Mesendoderm (in vitro differentiated cells): ENCODE data around the gene DCUN1D4.
"Not testable (repeated sequence)": the region's sequence is repeated elsewhere in the genome, so short reads cannot be mapped to it uniquely, and the experiment has no call there.

Experiments
- DNase-seq: peaks from one replicate; pipeline ENCODE4 v3.0.0; 2013
- H2AK5ac ChIP-seq: 2 replicates; pipeline ENCODE4 v1.6.1; 2013; ENCODE audit warnings: low read length, inconsistent platforms
- H2BK120ac ChIP-seq: 2 replicates; pipeline ENCODE4 v1.6.1; 2013; ENCODE audit warnings: low read depth, mild to moderate bottlenecking, low read length, moderate library complexity, mixed read lengths
- H2BK15ac ChIP-seq: replicated peaks from 2 replicates; pipeline ENCODE4 v1.6.1; 2013; ENCODE audit warnings: low read depth, mild to moderate bottlenecking, moderate library complexity
- H2BK5ac ChIP-seq: 2 replicates; pipeline ENCODE4 v1.6.1; 2013; ENCODE audit warnings: low read length, inconsistent platforms
- H3K18ac ChIP-seq: 2 replicates; pipeline ENCODE4 v1.6.1; 2013; ENCODE audit warnings: mild to moderate bottlenecking, low read length, mixed read lengths
- H3K23ac ChIP-seq: one replicate; pipeline ENCODE4 v1.6.1; 2013; ENCODE audit warnings: low read length
- H3K27ac ChIP-seq: 2 replicates; pipeline ENCODE4 v1.5.1; 2013; ENCODE audit warnings: low read depth, mild to moderate bottlenecking, inconsistent platforms, low read length, moderate library complexity
- H3K27me3 ChIP-seq: 2 replicates; pipeline ENCODE4 v1.6.1; 2013; ENCODE audit warnings: low read length, control low read depth, mild to moderate bottlenecking, inconsistent platforms; ENCODE audit not compliant: insufficient read depth, poor library complexity
- H3K36me3 ChIP-seq: 2 replicates; pipeline ENCODE4 v1.6.1; 2013; ENCODE audit warnings: low read length, inconsistent platforms; ENCODE audit not compliant: control insufficient read depth, insufficient read depth
- H3K4ac ChIP-seq: one replicate; pipeline ENCODE4 v1.6.1; 2013; ENCODE audit warnings: low read depth, mild to moderate bottlenecking, low read length, moderate library complexity
- H3K4me1 ChIP-seq: 2 replicates; pipeline ENCODE4 v1.6.1; 2013; ENCODE audit warnings: low read depth, low read length, inconsistent platforms; ENCODE audit not compliant: control insufficient read depth
- H3K4me2 ChIP-seq: 2 replicates; pipeline ENCODE4 v1.6.1; 2013; ENCODE audit warnings: low read length
- H3K4me3 ChIP-seq: 2 replicates; pipeline ENCODE4 v1.5.1; 2013; ENCODE audit warnings: mild to moderate bottlenecking, low read length
- H3K56ac ChIP-seq: one replicate; pipeline ENCODE4 v1.6.1; 2013; ENCODE audit warnings: low read length
- H3K79me1 ChIP-seq: 2 replicates; pipeline ENCODE4 v1.6.1; 2013; ENCODE audit warnings: low read length, inconsistent platforms
- H3K79me2 ChIP-seq: 2 replicates; pipeline ENCODE4 v1.6.1; 2013; ENCODE audit warnings: mild to moderate bottlenecking, low read length; ENCODE audit not compliant: control insufficient read depth, insufficient read depth
- H3K9ac ChIP-seq: 2 replicates; pipeline ENCODE4 v1.6.1; 2013; ENCODE audit warnings: low read length, inconsistent platforms
- H4K5ac ChIP-seq: one replicate; pipeline ENCODE4 v1.6.1; 2013; ENCODE audit warnings: low read length
- H4K8ac ChIP-seq: one replicate; pipeline ENCODE4 v1.6.1; 2013; ENCODE audit warnings: low read depth, mild to moderate bottlenecking, control low read depth, low read length, moderate library complexity
- WGBS: extraction: QIAGEN DNeasy Blood & Tissue Kit; methylation state at CpG from one replicate; pipeline ENCODE4 v1.1.7; 2013; ENCODE audit warnings: low lambda C conversion rate, missing lambda C conversion rate; ENCODE audit not compliant: insufficient coverage; ENCODE audit errors: extremely low coverage; 5-methylcytosine and 5-hydroxymethylcytosine counted together

Gene DCUN1D4

DNA sequence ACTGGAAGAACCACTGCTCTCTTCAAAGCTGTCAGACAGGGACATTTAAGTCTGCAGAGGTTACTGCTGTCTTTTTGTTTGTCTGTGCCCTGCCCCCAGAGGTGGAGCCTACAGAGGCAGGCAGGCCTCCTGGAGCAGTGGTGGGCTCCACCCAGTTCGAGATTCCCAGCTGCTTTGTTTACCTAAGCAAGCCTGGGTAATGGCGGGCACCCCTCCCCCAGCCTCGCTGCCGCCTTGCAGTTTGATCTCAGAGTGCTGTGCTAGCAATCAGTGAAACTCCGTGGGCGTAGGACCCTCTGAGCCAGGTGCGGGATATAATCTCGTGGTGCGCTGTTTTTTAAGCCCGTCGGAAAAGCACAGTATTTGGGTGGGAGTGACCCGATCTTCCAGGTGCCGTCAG lies 97.5 kb downstream of the DCUN1D4 start:
- H3K9ac ChIP-seq, H4K5ac ChIP-seq, H3K79me2 ChIP-seq, H3K4me1 ChIP-seq, H3K18ac ChIP-seq, H2BK15ac ChIP-seq, H2BK5ac ChIP-seq, H3K27ac ChIP-seq, H3K56ac ChIP-seq, H2BK120ac ChIP-seq, H3K4me2 ChIP-seq, H3K27me3 ChIP-seq, DNase-seq, H3K36me3 ChIP-seq, H3K4me3 ChIP-seq, H3K23ac ChIP-seq, H2AK5ac ChIP-seq, H4K8ac ChIP-seq, H3K79me1 ChIP-seq, H3K4ac ChIP-seq: not testable (repeated sequence)
- WGBS, result no CpG with 5 or more reads among the region's 13 CpGs

DNA sequence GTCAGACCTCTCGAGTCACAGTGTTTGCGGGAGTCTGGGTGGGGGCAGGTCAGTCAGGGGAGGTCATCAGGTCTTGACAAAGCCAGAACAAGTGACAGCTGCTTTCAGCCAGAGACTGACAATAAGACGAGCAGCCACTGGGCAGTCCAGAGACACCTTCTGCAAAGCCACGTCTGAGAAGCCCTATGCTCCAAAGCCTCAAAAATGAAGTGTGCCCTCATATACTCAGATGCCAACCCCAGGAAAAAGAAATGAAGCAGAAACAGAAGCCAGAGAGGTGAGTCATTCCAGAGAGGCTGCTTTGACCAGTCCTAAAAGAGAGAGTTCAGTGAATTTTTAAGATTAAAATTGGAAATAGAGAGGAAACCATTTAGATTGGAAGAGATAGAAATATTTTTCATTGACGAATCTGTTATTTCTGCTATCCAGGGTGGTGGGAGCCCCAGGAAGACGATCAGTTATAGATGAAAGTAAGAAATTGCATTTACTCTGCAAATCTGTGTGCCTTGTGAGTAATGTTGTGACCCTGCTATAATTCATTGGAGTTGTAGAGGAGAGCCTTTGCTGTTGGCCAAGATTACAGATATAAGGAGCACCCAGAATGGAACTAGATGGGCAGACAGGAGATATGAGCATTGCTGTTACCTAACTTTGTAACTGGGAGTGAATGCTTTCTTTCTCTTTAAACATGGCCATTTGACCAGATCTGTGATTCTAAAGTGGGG lies 99.3 kb downstream of the DCUN1D4 start:
- DNase-seq, result no peak
- WGBS, result 100% methylated on average over 1 of the region's 6 CpGs
- no peak overlapping the region for H3K27ac ChIP-seq
- H3K56ac ChIP-seq, result no peak overlapping the region
- H2BK5ac ChIP-seq, result no peak overlapping the region
- H2BK15ac ChIP-seq, result no peak overlapping the region
- H3K79me1 ChIP-seq, result no peaks in the 10 kb centered on the region
- H3K4ac ChIP-seq, result no peak overlapping the region
- H2BK120ac ChIP-seq, result no peak overlapping the region
- no peaks in the 10 kb centered on the region for H3K4me1 ChIP-seq
- no peak overlapping the region for H3K4me2 ChIP-seq
- H3K4me3 ChIP-seq, result no peak overlapping the region
- H3K18ac ChIP-seq, result no peak overlapping the region
- H3K36me3 ChIP-seq, result no peaks in the 10 kb centered on the region
- H3K79me2 ChIP-seq, result no peaks in the 10 kb centered on the region
- H2AK5ac ChIP-seq, result no peak overlapping the region
- H4K5ac ChIP-seq, result no peak overlapping the region
- no peaks in the 10 kb centered on the region for H3K27me3 ChIP-seq
- H3K9ac ChIP-seq, result no peak overlapping the region
- no peak overlapping the region for H4K8ac ChIP-seq
- H3K23ac ChIP-seq, result no peak overlapping the region

DNA sequence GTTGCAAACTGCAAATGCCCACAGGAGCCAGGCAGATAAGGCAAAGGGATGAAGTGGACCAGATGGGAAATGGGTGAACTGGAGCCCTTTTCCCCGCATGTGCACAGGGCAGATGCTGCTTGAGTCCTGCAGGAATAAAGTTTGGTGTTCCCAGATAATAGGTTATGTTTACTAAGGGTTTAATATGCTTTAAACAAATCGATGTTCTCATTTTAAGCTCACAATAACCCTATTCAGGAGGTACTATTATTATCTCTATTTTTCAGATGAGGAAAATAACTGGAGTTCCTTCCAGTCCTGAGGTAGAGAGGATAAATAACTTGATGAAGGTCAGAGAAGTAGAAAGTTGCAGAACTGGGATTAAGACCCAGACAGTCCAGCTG lies 99.9 kb downstream of the DCUN1D4 start:
- DNase-seq, result no peak
- H3K23ac ChIP-seq, result no peak overlapping the region
- H3K4me1 ChIP-seq, result no peaks in the 10 kb centered on the region
- H3K27ac ChIP-seq, result no peak overlapping the region
- no peak overlapping the region for H3K4ac ChIP-seq
- no peaks in the 10 kb centered on the region for H3K79me1 ChIP-seq
- H3K56ac ChIP-seq, result no peak overlapping the region
- H3K4me2 ChIP-seq, result no peak overlapping the region
- no peak overlapping the region for H2BK120ac ChIP-seq
- H3K79me2 ChIP-seq, result no peaks in the 10 kb centered on the region
- H3K4me3 ChIP-seq, result no peak overlapping the region
- H4K8ac ChIP-seq, result no peak overlapping the region
- H3K18ac ChIP-seq, result no peak overlapping the region
- no CpG with 5 or more reads among the region's 2 CpGs for WGBS
- H3K27me3 ChIP-seq, result no peaks in the 10 kb centered on the region
- H2AK5ac ChIP-seq, result no peak overlapping the region
- no peak overlapping the region for H2BK5ac ChIP-seq
- H4K5ac ChIP-seq, result no peak overlapping the region
- no peaks in the 10 kb centered on the region for H3K36me3 ChIP-seq
- H2BK15ac ChIP-seq, result no peak overlapping the region
- H3K9ac ChIP-seq, result no peak overlapping the region

DNA sequence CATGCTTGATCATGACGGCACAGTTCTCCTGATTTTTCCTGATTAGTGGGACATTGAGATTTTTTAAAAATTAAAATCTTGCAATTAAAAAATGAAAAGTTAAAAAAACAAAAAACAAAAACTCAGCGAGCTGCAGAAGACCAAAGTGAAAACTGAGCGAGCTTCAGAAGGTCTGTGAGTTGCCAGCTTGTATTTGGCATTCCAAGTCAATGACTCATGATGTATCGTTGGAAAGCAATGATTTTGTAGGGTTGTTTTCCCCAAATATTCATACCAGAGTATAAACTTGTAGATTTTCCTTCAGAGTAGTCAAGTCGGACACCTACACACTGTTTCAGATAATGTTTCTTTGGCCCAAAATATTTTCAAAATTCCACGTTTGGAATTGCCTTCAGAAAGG lies 100.3 kb downstream of the DCUN1D4 start:
- Histone ChIP-seq H2BK120ac (no peak overlapping the region), H3K4me2 (no peak overlapping the region), H3K4ac (no peak overlapping the region), H3K9ac (no peak overlapping the region), H3K36me3 (no peaks in the 10 kb centered on the region), H3K4me1 (no peaks in the 10 kb centered on the region), H3K27me3 (no peaks in the 10 kb centered on the region), H2AK5ac (no peak overlapping the region), H3K27ac (no peak overlapping the region), H2BK5ac (no peak overlapping the region), H3K18ac (no peak overlapping the region), H3K23ac (no peak overlapping the region), H3K79me2 (no peaks in the 10 kb centered on the region), H3K56ac (no peak overlapping the region), H4K5ac (no peak overlapping the region), H4K8ac (no peak overlapping the region), H3K4me3 (no peak overlapping the region), H3K79me1 (no peaks in the 10 kb centered on the region), H2BK15ac (no peak overlapping the region)
- peak; percentile 16 for DNase-seq
- no CpG with 5 or more reads among the region's 6 CpGs for WGBS

DNA sequence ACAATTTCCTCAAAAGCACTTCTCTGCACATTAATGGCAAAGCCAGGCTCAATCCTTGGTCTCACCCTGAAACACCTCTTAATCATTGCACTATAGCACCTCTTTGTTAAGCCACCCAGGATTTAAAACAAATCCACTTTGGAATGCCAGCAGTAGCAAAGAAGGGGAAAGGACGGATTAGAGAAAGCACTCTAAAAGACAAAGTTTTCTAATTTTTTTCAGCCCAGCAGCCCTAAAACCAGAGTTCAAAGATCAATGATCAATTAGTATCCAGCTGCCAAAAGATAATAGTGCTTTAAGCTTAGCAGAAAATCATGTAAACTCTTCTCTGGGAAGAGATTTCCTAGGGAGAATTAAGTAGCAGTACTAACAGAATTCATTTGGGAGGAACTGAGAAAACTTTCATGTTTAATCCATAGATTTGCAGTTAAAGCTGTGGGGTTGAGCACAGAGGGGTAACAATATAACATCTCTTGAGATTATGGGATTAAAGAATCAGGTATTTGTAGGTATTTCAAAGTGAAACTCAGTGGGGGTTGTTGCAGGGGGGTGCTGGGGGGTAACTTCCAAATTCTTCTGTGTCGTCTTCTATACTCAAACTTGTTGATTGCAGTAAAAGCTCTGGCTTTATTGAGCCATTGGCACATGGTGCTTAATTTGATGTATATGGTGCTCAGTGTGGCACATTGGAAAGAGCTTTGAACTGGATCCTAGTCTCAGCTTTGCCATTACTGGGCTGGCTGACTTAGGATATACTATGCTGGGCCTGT lies 115.4 kb downstream of the DCUN1D4 start:
- H3K27me3 ChIP-seq, result no peaks in the 10 kb centered on the region
- no peak overlapping the region for H3K4me3 ChIP-seq
- WGBS, result no CpG with 5 or more reads among the region's 2 CpGs
- H3K9ac ChIP-seq, result no peak overlapping the region
- no peaks in the 10 kb centered on the region for H3K79me1 ChIP-seq
- H3K79me2 ChIP-seq, result no peaks in the 10 kb centered on the region
- no peak overlapping the region for H3K4me2 ChIP-seq
- no peak overlapping the region for H3K27ac ChIP-seq
- H3K23ac ChIP-seq, result no peak overlapping the region
- no peak overlapping the region for H3K56ac ChIP-seq
- no peak overlapping the region for H2BK120ac ChIP-seq
- peak; percentile 54 for DNase-seq
- no peaks in the 10 kb centered on the region for H3K4me1 ChIP-seq
- H4K5ac ChIP-seq, result no peak overlapping the region
- no peak overlapping the region for H2AK5ac ChIP-seq
- H3K18ac ChIP-seq, result no peak overlapping the region
- no peaks in the 10 kb centered on the region for H3K36me3 ChIP-seq
- H3K4ac ChIP-seq, result no peak overlapping the region
- H2BK5ac ChIP-seq, result no peak overlapping the region
- H4K8ac ChIP-seq, result no peak overlapping the region
- no peak overlapping the region for H2BK15ac ChIP-seq
